Middle frontal gyrus (tissue), 1 donor: ENCODE results near the gene HSPB9.
"Not testable (repeated sequence)": the region's sequence is repeated elsewhere in the genome, so short reads cannot be mapped to it uniquely, and the experiment has no call there.

Experiments used
- DNase-seq: peaks from one replicate; pipeline ENCODE4 v3.0.0-alpha.2; 2015; ENCODE audit warnings: low spot score; ENCODE audit errors: extremely low spot score

Gene HSPB9

DNA sequence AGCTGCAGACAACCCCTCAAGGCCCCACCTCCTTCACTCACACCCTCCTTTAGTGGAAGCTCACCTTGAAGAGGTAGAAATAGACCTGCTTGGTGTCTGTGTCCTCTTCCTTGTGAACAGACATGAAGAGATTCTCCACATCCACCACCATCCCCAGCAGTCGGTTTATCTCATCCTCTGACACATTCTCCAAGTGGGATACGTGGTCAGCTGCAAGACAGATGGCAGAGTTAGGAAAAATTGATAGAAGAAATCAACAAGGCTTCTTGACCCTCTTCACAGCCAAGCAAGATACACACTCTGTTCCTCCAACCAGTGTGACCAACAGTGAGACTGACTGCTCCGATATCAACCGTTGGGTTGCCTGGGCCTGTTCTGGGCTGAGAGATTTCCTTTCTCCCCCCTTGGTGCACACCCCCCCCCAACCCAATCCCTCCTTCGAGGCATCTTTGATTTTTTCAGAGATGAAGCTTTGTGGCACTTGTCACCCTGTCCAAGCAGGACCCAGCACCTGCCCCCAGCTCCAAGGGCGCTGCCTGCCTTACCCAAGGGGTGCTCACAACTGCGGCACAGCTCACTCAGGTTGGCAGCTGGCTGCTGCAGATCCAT lies 2.3 kb upstream of the HSPB9 start:
- no peak for DNase-seq

DNA sequence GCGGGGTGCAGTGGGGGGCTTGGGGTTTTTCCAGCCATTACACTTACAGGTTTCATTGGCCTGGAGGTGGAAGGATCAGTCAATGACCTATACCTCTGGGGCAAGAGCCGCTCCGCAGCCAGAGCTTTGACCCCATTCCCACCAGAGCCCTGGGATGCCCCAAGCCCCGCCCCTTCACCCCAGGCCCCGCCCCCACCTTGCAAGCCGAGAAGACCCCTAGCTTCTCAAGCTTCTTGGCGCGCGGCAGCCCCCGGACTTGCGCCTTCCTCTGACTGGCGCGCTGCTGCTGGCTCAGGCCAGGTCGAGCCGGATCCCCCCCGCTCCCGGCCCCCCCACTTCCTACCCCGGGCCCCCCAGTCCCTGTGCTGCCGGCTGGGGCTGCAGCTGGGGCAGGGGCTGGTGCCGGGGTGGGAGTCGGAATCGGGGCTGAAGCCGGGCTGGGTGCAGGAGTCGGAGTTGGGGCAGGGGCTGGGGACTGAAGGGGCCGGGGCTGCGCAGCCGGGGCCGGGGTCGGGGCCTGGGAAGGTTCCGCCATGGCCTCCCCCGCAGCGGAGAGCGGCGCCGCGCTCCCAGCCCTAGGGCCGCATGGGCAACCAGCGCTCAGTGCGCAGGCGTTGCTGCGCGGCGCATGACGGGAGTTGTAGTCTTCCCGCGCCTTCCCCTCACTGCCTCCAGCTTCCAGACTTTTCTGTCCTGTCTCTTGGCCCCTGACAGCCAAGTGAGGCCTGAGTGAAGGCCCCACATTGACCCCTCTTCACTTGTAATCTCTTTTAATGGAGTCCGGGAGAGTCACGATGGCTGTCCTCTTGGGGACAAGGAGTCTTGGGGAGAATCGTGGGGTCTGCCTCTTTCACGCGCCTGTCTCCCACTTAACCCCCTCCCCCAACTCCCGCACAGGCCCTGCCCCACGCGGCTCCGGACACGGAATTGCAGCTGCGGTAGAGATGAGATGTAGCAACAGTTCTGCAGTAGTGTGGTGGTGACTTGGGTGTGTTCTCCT lies 1.5 kb upstream of the HSPB9 start, which contains the start of gene KAT2A:
Gene KAT2A, minus strand, starts transcription at position 598 of the 1,000 bp plus-strand sequence. Its CDS starts 63 bp downstream, at position 535.
- DNase-seq = peak; percentile 78

DNA sequence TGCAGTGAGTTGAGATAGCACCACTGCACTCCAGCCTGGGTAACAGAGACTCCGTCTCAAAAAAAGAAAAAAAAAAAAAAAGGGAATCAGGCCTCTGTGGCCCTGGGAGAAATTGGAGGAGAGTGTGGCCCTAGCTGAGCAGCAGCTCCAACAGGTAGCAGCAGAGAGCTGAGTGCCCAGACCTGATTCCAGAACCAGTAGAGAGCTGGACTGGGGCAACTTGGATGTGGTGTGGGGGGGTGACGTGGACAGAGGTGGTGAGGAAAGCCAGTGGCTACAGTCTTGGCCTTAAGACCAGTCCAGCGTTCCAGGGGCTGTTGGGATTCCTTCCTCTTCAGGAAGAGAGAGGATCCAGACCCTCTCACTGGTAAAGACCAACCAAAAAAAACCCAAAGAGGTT lies 1.7 kb downstream of the HSPB9 start:
- no peak for DNase-seq

DNA sequence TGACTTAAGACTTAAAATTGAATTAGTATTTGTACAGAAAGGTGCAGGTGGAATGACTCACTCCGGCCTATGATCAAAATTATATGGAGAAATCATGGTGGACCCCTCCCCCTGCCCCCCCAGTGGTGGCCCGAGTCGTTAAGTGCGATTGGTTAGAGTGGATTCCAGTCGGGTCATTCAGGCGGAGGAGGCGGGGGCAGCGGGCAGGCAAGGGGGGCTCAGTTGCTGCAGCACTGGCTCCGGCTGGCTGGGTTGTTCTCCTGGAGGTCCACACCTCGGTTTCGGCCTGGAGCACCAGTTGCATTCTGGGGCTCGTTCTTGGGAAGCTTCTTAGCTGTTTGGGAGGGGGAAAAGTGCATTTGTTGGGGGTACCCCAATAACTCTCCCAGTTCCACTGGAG lies 3.0 kb downstream of the HSPB9 start:
- no peak for DNase-seq

DNA sequence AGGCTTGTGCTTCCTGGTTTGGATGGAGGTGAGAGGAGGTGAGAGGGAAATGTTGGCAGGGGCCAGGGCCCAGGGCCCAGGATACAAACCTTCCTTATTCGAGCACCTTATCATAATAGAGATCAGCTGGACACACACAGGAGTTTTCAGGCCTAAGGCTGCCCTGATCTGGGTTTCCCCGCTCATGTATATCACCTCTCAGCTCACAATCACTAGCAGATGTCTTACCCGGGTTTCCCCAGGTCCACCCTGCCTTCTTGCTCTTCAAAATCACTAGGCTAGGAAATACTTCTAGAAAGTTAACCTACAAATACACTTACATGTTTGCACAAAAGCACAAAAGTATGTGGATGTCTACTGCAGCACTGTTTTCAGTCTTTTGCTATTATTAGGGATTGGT lies 4.2 kb downstream of the HSPB9 start:
- no peak for DNase-seq

DNA sequence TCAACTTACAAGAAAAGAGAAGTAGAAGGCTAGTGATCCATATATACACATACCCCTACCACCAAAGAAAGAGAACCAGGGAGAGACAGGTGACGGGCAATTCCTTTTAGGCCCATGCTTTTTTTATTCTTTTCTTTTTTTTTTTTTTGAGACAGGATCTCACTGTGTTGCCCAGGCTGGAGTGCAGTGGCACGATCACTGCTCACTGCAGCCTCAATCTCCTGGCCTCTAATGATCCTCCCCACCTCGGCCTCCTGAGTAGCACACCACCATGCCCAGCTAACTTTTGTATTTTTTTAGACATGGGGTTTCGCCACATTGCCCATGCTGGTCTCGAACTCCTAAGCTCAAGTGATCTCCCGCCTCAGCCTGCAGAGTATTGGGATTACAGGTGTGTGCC lies 4.8 kb downstream of the HSPB9 start:
- no peak for DNase-seq

DNA sequence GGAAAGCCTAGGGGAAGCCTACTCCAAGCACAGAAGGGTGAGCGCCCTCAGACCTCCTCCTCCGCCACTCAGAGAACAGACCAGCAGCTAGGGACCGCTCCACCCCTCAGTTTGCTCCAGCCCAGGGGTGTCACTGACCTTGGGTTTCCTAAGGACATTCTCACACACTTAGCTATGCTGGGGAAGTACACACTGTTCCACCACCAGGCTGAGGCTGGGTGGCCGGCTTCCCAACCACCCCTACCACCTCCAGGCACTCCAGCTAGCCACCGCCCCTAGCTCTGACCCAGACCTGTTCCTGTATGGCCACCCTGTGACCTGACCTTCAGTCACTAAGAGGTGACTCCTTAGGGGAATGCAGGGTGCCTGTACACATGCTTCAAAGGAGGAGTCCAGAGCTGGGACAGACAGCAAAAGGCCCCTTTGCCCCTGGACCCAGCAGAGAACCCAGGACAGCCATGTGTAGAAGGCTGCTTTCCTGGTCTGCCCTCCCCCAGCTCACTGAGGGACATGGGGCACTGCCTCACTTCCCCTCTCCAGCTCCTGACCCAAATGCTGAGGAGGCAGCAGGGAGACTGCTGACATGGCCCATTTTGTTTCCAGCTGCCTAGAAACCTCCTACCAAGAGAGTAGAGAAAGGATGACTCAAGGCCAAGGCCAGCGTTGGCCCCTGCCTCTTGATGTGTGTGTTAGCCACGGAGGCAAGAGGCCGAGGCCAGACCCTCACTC lies 6.7 kb downstream of the HSPB9 start:
- no peak for DNase-seq

DNA sequence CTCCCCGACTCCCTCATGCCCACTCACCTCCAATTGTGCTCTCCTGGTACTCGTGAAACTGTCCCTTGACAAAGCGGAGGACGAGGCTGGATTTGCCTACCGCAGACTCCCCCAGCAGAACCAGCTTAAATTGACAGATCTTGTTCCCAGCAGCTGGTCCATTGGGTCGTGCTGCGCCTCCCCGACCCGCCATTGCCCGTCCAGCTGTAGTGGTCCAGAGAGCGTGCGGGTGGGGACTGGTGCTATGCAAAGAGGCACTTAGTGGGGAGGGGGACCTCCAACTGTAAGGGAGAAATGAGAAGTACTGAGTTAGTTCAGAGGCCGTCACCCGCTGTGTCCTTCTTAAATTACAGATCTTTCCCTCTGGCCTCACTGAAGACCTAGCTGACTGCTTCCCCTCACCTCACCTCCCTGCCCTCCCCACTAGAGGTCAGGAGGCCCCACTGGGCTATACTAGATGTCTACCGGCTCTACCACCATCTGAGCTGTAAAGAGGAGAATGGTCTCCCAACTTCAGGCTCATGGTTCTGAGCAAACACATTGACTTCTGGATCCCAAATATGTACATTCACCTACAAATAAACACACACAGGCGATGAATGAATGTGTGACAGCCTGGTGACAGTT lies 7.8 kb downstream of the HSPB9 start:
- no peak for DNase-seq

DNA sequence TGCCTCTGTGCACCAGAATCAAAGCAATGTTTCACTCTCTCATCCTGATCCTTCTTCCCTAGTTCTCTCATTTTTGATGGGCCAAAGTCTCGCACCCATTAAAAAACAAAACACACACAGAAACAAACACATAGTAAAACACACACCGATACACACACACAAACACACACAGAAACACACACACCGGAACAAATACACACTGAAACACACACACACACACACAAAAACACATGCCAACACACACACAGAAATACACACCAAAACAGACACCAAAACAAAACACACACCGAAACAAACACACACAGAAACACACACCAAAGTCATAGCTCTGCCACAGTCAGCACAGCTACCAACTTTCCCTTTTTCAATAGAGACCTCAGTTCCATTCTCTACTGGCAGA lies 8.6 kb downstream of the HSPB9 start:
- no peak for DNase-seq

DNA sequence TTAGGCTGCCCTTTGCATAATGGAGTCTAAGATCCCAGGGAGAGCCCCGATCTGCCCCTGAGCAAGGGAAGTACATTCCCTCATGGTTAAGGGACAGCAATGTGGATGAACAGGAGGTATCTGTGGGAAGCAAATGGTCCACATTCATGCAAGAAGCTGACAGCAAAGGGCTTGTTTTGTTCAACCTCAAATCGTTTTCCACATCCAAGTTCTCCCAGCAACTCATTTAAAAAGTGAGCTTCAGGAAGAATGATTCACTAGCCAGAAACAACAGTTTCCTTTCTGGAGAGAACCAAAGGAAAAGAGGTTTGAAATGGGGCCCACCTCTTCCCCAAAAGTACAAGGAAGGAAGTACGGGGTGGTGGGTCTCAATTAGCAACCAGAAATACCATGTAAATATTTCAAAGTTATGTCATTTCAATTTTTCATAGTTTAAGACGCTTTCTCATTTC lies 9.4 kb downstream of the HSPB9 start:
- DNase-seq = no peak

DNA sequence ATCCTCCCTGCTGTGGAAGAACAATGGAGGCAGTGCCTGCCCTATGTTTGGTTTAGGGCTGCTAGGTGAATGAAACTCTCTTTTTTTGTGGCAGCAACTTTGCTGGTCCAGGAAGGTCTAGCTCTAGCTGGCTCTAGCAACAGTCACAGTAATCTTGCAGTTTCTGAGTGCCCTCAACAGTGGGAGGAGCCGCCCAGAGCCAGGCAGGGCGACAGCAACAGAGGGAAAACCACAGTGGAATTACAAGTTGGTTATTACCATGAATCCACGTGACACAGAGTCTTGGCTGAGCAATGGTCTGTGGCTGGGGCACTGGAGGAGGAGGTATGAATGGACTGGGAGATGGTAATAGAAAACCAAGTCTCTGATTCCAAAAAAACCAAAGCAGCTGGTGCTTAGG lies 10.3 kb downstream of the HSPB9 start:
- peak; percentile 31 for DNase-seq

DNA sequence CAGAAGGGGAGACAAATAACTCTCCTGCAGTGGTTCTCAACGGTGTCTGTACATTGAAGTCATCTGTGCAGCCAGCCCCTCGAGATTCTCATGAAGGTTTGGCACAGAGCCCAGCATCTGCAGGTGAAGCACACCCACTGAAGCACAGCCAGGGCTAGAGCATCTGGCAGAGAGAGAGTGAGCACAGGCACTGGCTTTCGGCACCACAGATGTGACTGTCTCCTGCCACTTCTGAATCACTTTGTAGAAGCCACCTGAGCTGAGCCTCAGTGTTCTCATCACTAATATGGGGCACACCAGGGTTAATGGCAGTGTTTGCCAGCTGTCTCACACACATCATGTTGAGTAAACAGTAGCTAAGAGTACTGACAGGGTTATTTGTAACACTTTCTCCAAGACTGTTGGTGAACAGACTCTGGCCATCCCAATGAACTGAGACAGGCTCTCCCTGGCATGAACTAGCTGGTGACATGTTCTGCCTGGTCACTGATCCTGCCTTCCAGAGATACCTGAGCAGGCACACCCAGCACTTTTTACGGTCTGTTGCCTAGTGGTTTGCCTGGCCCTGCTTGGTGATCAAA lies 10.9 kb downstream of the HSPB9 start:
- DNase-seq = no peak

DNA sequence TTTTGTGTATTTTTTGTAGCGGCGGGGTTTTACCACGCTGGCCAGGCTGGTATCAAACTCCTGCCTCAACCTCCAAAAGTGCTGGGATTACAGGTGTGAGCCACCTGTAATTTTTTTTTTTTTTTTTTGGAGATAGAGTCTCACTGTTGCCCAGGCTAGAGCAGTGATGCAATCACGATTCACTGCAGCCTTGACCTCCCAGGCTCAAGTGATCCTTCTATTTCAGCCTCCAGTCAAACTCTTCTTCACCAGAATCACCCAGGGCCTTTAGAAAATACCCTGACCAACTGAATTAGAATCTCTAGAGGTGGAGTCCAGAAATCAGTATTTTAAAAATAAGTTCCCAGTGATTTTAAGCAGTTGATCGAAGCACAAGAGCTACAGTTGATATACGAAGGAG lies 12.5 kb downstream of the HSPB9 start:
- DNase-seq = no peak

DNA sequence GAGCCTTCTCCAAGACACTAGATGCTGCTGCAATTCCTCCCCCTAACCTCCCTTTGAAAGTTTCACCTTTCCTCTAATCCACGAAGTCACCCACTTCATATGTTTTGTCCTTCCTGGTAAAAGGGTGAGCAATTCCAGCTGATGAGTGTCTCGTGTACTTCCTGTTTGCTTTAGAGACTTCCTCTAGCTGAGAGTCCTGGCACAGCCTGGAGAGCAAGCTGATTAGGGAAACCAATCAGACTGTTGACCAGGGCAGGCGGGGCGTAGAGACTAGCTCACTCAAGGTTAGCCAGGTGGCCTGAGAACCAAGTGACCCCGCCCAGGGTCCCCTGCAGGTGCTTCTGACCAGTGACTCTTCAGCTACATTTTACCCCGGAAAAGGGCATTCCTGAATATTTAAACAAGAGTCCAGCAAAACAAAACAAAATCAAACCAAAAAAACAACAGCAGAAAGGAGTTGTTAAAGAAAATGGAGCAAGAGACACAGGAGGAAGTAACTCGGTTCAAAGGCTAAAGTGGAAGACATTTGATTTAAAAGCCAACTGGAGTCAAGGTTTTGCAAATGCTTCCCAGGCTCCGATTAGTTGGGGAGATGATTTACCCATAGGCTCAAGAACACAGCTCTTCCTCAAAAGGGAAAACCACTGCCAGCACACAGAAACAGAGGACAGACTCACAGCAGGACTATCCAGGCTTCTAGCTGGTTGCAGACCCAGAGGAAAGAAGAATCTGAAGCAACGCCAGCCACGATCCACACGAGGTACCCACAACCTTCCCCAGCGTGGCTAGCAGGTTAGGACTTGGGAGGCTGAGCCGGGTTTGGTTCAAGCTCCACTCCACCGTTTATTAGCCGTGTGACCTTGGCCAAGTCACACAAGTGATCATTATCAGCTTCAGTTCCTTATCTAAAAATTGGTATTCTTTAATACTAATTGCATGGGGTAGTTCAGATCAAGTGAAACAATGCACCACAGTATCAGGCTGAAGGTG lies 13.4 kb downstream of the HSPB9 start:
- DNase-seq = no peak

DNA sequence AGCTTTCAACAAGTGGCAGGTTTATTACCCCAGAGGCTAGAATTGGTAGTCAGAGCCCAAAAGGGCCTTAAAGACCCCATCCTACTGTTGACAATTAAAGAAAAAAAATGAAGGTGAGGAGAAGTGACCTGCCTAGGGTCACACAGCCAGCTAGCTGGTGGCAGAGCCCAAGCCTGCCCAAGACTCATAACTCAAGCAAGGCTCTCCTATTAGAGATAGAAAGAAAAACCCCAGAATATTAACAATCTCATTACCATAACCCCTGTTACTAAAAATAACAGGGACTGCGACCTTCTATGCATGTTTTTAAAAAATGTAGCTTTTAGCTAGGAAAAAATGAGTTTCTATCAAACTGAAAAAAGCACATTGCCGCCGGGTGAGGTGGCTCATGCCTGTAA lies 14.0 kb downstream of the HSPB9 start:
- no peak for DNase-seq

DNA sequence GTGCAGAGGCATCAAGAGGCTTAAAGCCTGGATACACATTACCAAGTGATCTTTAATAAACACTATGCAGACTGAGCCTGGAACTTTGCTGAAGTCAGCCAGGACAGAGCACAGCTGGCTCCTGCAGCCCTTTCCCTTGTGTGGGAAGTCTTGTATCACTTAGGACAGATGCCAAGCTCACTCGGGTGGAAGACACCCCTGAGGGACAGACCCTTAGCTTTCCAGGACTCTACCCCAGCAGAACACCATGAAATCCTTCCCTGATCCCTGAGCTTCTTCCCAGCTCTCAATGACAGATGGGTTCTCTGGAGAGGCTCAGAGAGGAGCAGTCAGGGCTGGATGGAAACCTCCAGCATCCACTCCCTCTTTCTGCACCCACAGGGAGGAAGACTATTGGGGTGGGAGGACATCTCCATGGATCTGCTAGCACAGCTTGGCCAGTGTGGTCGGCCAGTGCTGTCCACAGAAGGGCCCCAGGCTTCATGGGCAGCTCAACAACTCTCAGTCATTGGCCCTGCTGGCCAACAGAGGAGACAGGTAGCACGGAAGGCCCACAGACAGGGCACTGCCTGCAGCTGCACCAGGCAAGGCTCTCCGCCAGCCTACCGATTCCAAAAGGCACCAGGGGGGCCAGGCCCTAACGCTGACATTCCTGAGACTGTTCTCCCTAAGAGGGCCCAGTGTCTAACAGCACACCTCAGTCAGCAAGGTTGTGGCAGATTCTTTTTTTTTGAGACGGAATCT lies 16.3 kb downstream of the HSPB9 start:
- no peak for DNase-seq

DNA sequence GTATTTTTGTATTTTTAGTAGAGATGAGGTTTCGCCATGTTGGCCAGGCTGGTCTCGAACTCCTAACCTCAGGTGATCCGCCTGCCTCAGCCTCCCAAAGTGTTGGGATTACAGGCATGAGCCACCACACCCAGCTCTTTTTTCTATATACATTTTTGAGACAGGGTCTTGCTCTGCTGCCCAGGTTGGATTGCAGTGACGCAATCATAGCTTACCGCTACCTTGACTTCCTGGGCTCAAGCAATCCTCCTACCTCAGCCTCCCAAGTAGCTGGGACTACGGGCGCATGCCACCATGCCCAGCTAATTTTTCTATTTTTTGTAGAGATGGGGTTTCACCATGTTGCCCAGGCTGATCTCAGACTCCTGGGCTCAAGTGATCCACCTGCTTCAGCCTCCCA lies 18.1 kb downstream of the HSPB9 start:
- not testable (repeated sequence) for DNase-seq

DNA sequence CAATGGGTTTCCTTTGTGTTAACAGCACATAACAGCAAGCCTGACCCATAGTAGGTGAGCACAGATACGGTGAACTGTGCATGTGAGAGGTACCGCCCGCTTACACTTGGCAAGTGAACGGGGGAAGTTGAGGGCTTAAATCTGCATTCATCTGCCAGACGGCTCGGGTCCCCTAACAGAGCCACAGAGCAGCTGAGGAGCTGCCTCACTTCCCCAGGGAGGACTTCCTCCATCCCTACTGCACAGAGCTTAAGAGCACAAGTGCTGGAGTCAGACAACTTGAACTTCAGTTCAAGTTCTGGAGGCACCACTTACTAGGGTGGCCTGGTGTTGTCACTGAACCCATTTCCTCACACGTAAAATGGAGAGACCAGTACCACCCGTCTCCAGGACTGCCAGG lies 18.8 kb downstream of the HSPB9 start:
- no peak for DNase-seq

DNA sequence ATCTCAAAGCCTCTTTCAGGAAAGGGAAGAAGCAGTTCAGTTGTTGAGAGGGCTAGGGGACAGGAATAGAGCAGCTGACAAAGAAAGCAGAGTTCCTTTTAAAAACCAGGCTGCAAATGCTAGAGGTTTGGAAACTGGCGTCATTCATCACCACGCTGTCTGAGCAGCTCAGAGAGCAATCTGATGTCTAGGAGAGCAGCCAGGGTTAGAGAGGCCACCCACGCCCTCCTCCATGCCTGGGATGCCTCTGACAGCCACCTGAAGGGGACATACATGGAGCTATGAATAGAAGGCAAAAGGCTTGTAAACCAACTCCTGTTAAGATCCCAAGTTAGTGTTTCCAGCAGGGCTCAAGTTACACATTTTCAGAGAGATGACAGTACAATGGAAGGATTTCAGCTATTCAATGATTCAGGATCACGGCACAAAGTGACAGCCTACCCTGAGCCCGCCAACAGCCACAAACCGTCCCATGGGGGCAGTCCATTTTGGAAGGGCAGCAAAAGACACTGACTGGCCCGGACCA lies 19.8 kb downstream of the HSPB9 start:
- no peak for DNase-seq
